Skeletal muscle tissue (tissue), 1 donor: ENCODE results near the gene RFXAP. TPM values are rescaled to one million over a fixed set of nuclear protein-coding genes. Genes with fewer than 3 reads are reported as not detected.

Source experiments
- total RNA-seq: library from RNA; depleted of rRNA; stranded (reverse); fragments of >200 nt; gene quantifications from one replicate; pipeline ENCODE4 v1.2.3, GENCODE V29; 2014

Gene RFXAP
- total RNA-seq, 1 donor from 2014 or later: 5.2 TPM

Other genes starting within 250 kb of the RFXAP start
- gene SERTM1, start 145.2 kb upstream of the RFXAP start, total RNA-seq: 0.52 TPM
- 11.5 TPM for gene SMAD9, start 101.0 kb downstream of the RFXAP start, total RNA-seq
- 30.3 TPM for gene ALG5, start 180.1 kb downstream of the RFXAP start, total RNA-seq
- 30.8 TPM for gene EXOSC8, start 181.6 kb downstream of the RFXAP start, total RNA-seq
- gene SUPT20H, start 240.5 kb downstream of the RFXAP start, total RNA-seq: 47.0 TPM